GM06990 (cell line): ENCODE measurements around the gene DCXR.

Experiments used
- DNase-seq: peaks from one replicate; pipeline ENCODE4 v3.0.0-alpha.2; 2011; ENCODE audit not compliant: insufficient read length; ENCODE audit errors: extremely low read depth
- H3K27me3 ChIP-seq: replicated peaks from 2 replicates; pipeline ENCODE4 v1.6.0; 2011; ENCODE audit warnings: low read length; ENCODE audit not compliant: control insufficient read depth, insufficient read depth
- H3K36me3 ChIP-seq: 2 replicates; pipeline ENCODE4 v1.5.1; 2011; ENCODE audit warnings: low read length; ENCODE audit not compliant: control insufficient read depth, insufficient read depth
- H3K4me3 ChIP-seq: replicated peaks from 2 replicates; pipeline ENCODE4 v1.5.1; 2011; ENCODE audit warnings: low read depth, mild to moderate bottlenecking, control low read depth, low read length
- CTCF ChIP-seq: IDR thresholded peaks from 2 replicates; pipeline ENCODE4 v1.5.1; 2011; ENCODE audit warnings: low read length, control low read depth, mild to moderate bottlenecking, inconsistent platforms; ENCODE audit not compliant: insufficient read depth, poor library complexity, severe bottlenecking

Gene DCXR

GRCh38 chr17:82065193-82065637 lies 27.7 kb upstream of the DCXR start:
- no peak for TF ChIP-seq CTCF
- H3K36me3 ChIP-seq: peaks cover 22% of the 10 kb centered on the region
- no peaks in the 10 kb centered on the region for H3K27me3 ChIP-seq
- peak overlapping the region; percentile 93 for H3K4me3 ChIP-seq
- peak; percentile 57 for DNase-seq

GRCh38 chr17:82064433-82065192 lies 27.1 kb upstream of the DCXR start:
- DNase-seq: peak; percentile 13
- Histone ChIP-seq H3K36me3 (peaks cover 26% of the 10 kb centered on the region), H3K27me3 (no peaks in the 10 kb centered on the region), H3K4me3 (peak overlapping the region; percentile 93)
- TF ChIP-seq CTCF: no peak

GRCh38 chr17:82063424-82064415 lies 26.2 kb upstream of the DCXR start:
- Histone ChIP-seq H3K4me3 (peak overlapping the region; percentile 93; the same call in 1 of the 2 replicates), H3K36me3 (peaks cover 29% of the 10 kb centered on the region), H3K27me3 (no peaks in the 10 kb centered on the region)
- TF ChIP-seq CTCF: no peak
- peak; percentile 6 for DNase-seq

GRCh38 chr17:82062984-82063368 lies 25.5 kb upstream of the DCXR start:
- Histone ChIP-seq H3K4me3 (no peak overlapping the region), H3K27me3 (no peaks in the 10 kb centered on the region), H3K36me3 (peaks cover 32% of the 10 kb centered on the region)
- no peak for DNase-seq
- TF ChIP-seq CTCF: no peak

GRCh38 chr17:82062076-82062983 lies 24.8 kb upstream of the DCXR start:
- no peak for TF ChIP-seq CTCF
- peak; percentile 9 for DNase-seq
- H3K4me3 ChIP-seq: no peak overlapping the region
- peaks cover 33% of the 10 kb centered on the region for H3K36me3 ChIP-seq
- H3K27me3 ChIP-seq: no peaks in the 10 kb centered on the region
